NB4 (cell line): ENCODE measurements around the gene S100PBP.
"Not testable (repeated sequence)": the region's sequence is repeated elsewhere in the genome, so short reads cannot be mapped to it uniquely, and the experiment has no call there.

Experiments
- CTCF ChIP-seq: IDR thresholded peaks from one replicate; pipeline ENCODE4 v1.5.1; 2012; ENCODE audit warnings: low read depth, low read length
- MYC ChIP-seq: IDR thresholded peaks from 2 replicates; pipeline ENCODE4 v1.6.1; 2011; ENCODE audit warnings: low read depth, low read length

- TF ChIP-seq CTCF, MYC: not testable (repeated sequence)
Measured at GRCh38 chr1:32795763-32796162, 21.7 kb upstream of the S100PBP start.
